DMS114 treated with DMSO at 0.1 percent for 48 hours (cell line): ENCODE data around the gene EML6.

Source experiments
- DNase-seq: peaks from one replicate; lab custom pipeline; 2025; ENCODE audit not compliant: unreplicated experiment; lab: John Stamatoyannopoulos, UW

Gene EML6

GRCh38 chr2:55013936-55014335 is 290.5 kb downstream of the EML6 start:
- no peak for DNase-seq

DNA sequence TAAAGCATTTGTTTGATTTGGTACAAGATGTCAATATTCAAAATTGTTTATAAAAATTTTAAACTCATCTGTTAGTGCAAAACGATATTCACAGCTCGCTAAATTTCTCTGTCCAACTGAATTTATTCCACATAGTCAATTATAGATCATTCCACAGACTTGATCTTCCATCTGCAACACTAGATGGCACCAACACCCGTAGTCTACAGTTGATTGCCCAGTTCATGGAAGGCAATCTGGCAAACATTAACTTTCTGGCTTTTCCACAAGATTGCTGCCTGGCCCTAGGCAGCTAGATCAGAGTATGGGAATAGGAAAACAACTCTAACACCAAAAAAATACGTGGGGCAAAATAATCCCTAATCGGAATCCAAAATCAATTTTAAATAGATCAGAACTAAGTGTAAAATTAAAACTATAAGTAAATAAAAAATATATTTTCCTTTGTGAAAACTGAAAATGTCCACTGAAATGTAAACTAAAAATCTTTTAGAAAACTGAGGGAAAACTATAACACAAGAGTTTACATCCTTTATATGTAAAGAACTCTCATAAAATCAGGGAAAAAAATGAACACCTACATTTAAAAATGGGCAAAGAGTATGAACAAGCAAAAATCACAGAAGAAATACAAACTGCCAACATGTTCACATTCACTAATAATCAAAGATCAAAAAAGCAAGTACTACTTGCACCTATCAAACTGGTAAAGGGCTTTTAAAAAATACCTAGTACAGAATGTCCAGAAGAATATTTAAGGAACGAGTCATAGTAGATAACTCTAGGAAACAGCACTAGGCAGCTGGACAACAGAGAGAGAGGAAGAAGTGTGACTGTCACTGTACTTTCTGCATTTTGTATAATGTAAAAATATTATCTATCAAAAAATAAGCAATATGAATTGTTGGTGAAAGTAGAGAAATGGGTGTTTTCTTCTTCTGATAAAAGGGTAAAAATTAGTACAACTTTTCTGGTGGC is 291.8 kb downstream of the EML6 start:
- peak; percentile 42 for DNase-seq

DNA sequence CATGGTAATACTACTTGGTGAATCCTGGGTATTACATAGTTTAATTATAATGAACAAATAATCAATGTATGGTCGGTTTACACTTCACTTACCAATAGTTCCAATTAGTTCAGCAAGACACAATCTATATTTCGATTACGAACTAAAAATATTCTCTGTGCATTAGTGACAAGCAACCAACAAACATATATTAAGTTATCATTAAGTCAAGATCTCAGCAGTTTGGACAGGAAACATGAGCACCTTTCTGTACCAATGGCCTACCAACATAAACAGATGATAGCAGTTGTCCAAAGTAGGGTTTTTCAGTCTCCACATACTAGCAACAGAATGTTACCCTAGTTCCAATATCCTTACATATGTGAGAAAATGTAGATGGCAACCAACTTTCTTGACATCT is 294.0 kb downstream of the EML6 start:
- DNase-seq, result no peak

DNA sequence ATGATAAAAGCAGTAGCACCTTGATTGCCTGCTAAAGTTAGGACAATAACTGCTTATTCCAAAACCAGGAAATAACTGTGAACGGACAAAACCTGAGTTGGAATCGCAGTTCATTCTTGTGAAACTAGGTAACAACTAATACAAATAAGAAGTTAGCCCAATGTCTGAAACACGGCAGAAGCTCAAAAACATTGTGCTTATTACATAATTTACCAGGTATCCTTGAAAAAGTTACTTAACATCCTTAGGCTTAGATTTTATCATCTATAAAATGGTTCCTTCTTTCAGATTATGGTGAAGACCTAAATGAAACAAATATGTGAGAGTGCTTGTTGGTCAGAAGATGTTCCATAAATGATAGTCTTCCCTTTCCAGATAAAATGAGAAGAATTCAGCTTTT is 294.4 kb downstream of the EML6 start:
- no peak for DNase-seq

GRCh38 chr2:55018619-55019018 is 295.2 kb downstream of the EML6 start:
- DNase-seq, result no peak

DNA sequence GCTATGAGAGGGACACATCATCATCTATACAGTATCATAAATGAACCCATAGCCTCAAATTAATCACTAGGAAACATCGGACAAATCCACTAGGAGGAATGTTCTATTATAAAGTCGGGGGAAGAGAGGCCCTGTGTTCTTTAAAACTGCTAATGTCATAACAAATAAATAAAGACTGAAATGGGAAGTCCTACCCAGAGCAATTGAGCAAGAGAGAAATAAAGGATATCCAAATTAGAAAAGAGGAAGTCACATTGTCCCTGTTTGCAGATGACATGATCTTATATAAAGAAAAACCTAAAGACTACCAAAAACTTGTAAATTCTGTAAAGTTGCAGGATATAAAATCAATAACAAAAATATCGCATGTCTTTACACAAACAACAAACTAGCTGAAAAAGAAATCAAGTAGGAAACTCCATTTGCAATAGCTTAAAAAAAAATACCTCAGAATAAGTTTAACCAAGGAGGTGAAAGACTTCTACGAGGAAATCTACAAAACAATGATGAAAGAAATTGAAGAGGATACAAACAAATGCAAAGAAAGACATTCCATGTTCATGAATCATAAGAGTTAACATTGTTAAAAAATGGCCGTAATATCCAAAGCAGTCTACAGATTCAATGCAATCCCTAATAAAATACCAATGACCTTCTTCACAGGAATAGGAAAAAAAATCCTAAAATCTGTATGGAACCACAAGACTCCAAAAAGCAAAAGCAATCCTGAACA is 296.2 kb downstream of the EML6 start:
- no peak for DNase-seq
